ENCODE data around the gene RBM11.

The RBM11 gene

GRCh38 chr21:14270631-14271030 is 54.7 kb downstream of the RBM11 start:
- no peak for DNase-seq (ENCODE audit: low read depth in 2 of 3, low spot score in 2 of 3)

GRCh38 chr21:14271053-14271452 is 55.1 kb downstream of the RBM11 start:
- DNase-seq (ENCODE audit: low read depth in 2 of 3, low spot score in 2 of 3), result no peak

GRCh38 chr21:14271641-14272040 is 55.7 kb downstream of the RBM11 start:
- no peak for DNase-seq (ENCODE audit: low read depth in 2 of 3, low spot score in 2 of 3)

GRCh38 chr21:14273736-14274538 is 58.0 kb downstream of the RBM11 start:
- no peak for DNase-seq (ENCODE audit: low read depth in 2 of 3, low spot score in 2 of 3)

GRCh38 chr21:14275702-14276205 is 59.8 kb downstream of the RBM11 start:
- DNase-seq (ENCODE audit: low read depth in 2 of 3, low spot score in 2 of 3), result no peak

Measured in activated CD8-positive, alpha-beta memory T cell treated with anti-CD3 and anti-CD28 coated beads for 48 hours (primary cell).